ENCODE data around the gene PTPN5.

DNA sequence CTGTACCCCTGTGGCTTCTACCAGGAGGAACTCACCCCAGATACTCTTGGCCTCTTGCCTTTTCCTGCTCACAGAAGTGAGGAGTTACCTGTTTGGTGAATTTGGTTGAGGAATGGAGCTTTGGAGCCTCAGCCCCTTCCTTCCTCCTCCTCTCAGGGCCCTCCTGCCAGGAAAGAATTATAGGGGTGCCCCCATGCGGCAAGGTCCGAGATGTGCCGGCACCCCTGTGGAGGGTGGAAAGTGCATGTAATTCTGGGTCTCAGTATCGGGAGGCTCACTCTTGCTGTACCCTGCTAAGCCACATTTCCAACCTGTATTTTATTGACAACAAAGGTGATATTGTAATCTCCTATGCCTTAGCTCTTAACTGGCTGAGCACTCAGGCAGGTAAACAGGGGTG, 51.9 kb downstream of the PTPN5 start:
- TF ChIP-seq, protein P1, sequence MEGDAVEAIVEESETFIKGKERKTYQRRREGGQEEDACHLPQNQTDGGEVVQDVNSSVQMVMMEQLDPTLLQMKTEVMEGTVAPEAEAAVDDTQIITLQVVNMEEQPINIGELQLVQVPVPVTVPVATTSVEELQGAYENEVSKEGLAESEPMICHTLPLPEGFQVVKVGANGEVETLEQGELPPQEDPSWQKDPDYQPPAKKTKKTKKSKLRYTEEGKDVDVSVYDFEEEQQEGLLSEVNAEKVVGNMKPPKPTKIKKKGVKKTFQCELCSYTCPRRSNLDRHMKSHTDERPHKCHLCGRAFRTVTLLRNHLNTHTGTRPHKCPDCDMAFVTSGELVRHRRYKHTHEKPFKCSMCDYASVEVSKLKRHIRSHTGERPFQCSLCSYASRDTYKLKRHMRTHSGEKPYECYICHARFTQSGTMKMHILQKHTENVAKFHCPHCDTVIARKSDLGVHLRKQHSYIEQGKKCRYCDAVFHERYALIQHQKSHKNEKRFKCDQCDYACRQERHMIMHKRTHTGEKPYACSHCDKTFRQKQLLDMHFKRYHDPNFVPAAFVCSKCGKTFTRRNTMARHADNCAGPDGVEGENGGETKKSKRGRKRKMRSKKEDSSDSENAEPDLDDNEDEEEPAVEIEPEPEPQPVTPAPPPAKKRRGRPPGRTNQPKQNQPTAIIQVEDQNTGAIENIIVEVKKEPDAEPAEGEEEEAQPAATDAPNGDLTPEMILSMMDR (conservative IDR thresholded peaks at IDR 0.05 in 1 of 2, IDR thresholded peaks at IDR 0.05 in 1 of 2; ENCODE audit: extremely low read depth in 1 of 2, insufficient read depth in 1 of 2, low read depth in 1 of 2, low read length in 2 of 2) = no peak
- no peak for TF ChIP-seq EZH2 (IDR thresholded peaks at IDR 0.05; ENCODE audit: borderline replicate concordance, low read length)
